IPS-20b (cell line): Measurements from ENCODE around the gene SCN4A.

Experiments
- H3K27ac ChIP-seq: one replicate; pipeline ENCODE4 v1.5.1; 2013; ENCODE audit warnings: low read length
- H3K27me3 ChIP-seq: 2 replicates; pipeline ENCODE4 v1.6.1; 2013; ENCODE audit warnings: mild to moderate bottlenecking, low read length, inconsistent platforms; ENCODE audit not compliant: insufficient read depth
- H3K36me3 ChIP-seq: 2 replicates; pipeline ENCODE4 v1.6.1; 2013; ENCODE audit warnings: low read depth, mild to moderate bottlenecking, inconsistent platforms, low read length, moderate library complexity; ENCODE audit not compliant: insufficient read depth
- H3K4me1 ChIP-seq: 2 replicates; pipeline ENCODE4 v1.6.1; 2013; ENCODE audit warnings: mild to moderate bottlenecking, control low read depth, inconsistent platforms, low read length, moderate library complexity; ENCODE audit not compliant: insufficient read depth
- H3K4me3 ChIP-seq: 2 replicates; pipeline ENCODE4 v1.5.1; 2013; ENCODE audit warnings: mild to moderate bottlenecking, low read length, inconsistent platforms
- H3K9ac ChIP-seq: 2 replicates; pipeline ENCODE4 v1.6.1; 2013; ENCODE audit warnings: low read depth, mild to moderate bottlenecking, inconsistent platforms, low read length, moderate library complexity
- H3K9me3 ChIP-seq: 2 replicates; pipeline ENCODE4 v1.6.1; 2013; ENCODE audit warnings: mild to moderate bottlenecking, low read depth, low read length, inconsistent platforms; ENCODE audit not compliant: insufficient read depth

Gene SCN4A

DNA sequence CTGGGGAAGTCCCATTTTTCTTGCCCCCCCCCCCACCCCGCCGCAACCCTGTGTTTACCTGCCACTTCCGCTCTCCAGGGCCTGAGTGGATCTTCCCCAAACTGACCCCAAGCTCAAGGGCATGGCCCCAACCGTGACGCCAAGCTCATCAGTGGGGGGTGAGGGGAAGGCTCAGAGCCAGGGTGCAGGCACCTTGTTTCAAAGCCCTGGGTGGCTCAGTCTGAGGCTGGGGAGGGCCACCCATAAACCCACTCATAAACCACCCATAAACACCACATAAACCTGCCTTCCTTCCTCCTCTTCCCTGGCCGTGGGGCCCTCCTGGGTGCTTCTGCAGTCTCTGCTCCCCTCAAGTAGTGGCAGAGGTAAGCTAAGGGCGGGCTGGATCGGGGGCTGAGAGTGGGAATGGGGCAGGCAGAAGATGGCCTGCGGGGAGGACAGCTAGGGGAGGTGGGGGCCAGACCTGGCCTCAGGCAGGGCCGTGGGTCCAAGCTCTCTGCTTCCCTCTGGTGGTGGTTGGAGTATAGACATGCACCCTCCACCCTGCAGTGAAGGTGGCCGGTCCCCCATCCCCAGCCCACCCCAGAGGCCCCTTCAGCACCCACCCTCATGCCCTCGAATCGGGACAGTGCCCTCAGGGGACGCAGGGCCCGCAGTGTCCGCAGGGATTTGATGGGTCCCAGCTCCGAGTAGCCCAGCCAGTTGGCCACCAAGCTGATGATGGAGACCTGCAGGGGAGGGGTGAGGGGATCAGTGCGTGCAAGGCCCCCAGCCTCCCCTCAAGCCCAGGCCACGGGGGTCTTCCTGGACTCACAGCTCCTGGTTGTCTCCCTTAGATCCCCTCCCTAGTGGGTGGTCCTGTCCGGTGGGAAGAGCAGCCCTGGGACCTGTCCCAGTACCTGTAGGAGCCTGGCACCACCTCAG, 26.0 kb downstream of the SCN4A start:
- Histone ChIP-seq H3K36me3 (no peaks in the 10 kb centered on the region), H3K9me3 (no peaks in the 10 kb centered on the region), H3K4me3 (no peak overlapping the region), H3K27ac (no peak overlapping the region), H3K27me3 (no peaks in the 10 kb centered on the region), H3K9ac (no peak overlapping the region), H3K4me1 (no peaks in the 10 kb centered on the region)

DNA sequence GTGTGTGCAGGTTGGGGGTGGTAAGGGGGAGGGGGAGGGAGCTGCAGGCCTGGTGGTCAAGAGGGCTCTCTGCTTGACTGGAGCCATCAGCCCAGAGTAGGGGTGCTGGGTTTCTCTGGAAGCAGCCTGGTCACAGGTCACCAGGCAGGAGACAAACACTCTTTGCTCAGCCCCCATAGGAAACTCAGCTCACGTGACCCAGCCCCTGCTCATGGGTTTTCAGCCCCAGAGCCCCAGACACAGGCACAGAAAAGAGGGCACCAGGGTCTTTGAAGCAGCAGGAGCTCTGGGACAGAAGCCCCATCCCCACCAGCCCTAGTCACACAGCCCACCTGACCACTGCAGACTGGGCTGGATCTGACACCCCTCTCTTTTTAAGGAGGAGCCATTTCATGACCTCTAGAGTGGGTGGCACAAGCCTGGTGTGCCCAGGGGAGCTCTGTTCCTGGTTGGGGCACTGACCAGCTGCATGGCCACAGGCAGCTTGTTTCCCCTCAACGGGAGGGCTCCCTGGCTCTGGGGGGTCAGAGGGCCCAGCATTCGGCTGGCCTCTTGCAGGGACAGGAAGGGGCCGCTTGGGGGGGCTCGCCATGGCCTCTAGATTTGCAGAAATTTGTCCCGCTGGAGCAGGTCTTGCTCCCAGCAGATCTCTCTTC, 26.8 kb downstream of the SCN4A start:
- Histone ChIP-seq H3K4me3 (no peak overlapping the region), H3K9ac (no peak overlapping the region), H3K36me3 (no peaks in the 10 kb centered on the region), H3K27me3 (no peaks in the 10 kb centered on the region), H3K9me3 (no peaks in the 10 kb centered on the region), H3K4me1 (no peaks in the 10 kb centered on the region), H3K27ac (no peak overlapping the region)

DNA sequence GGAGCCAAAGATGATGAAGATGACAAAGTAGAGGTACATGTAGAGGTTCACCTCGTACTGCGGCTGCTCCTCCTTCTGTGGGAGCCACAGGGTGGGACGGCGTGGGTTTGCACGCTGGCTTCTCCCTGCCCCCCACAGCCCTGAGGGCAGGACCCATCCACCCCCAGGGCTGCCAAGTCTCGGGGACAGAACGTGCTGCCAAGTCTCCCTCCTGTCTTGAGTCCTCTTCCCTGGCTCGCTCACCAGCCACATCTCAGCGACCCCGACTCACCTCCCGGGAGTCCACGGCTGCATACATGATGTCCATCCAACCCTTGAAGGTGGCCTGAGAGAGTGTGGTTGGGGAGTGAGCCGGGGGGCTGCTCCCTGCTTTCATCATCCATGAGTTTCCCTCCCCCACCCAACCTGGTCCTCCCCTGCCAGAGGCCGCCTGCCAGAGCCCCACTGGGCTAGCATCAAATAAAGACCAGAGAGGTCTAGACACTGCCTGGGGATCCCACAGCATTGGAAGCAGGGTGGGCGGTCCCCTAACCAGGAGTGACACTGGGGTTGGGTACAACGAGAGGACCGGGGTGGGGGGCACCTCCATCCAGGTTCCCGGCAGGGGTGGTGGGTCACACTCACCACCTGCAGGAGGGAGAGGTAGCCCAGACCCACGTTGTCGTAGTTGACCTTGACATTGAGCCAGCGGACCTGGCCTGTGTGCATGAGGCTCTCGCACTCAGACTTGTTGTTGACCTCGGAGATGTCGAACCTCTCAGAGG, 27.8 kb downstream of the SCN4A start:
- Histone ChIP-seq H3K27me3 (no peaks in the 10 kb centered on the region), H3K9me3 (no peaks in the 10 kb centered on the region), H3K9ac (no peak overlapping the region), H3K27ac (no peak overlapping the region), H3K36me3 (no peaks in the 10 kb centered on the region), H3K4me1 (no peaks in the 10 kb centered on the region), H3K4me3 (no peak overlapping the region)

DNA sequence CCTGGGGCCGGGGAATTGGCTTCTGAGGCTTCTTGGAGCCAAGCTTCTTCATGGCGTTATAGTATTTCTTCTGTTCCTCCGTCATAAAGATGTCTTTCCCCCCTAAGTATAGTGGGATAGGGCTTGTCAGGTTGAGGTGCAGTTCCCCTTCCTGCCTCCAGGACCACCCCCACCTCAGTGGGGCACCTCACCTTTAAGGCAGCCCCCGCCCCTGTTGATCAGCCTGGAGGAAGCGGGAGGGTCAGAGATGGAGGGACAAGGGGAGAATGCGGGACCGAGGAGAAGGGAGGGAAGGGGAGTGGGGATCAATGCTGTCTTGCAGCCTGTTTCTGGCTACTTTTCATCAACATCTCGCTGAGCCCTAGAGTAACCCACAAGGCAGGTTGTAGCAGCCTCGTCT, 29.0 kb downstream of the SCN4A start:
- no peak overlapping the region for H3K9ac ChIP-seq
- no peaks in the 10 kb centered on the region for H3K4me1 ChIP-seq
- H3K27ac ChIP-seq = no peak overlapping the region
- no peaks in the 10 kb centered on the region for H3K9me3 ChIP-seq
- H3K4me3 ChIP-seq = no peak overlapping the region
- H3K27me3 ChIP-seq = no peaks in the 10 kb centered on the region
- H3K36me3 ChIP-seq = no peaks in the 10 kb centered on the region

DNA sequence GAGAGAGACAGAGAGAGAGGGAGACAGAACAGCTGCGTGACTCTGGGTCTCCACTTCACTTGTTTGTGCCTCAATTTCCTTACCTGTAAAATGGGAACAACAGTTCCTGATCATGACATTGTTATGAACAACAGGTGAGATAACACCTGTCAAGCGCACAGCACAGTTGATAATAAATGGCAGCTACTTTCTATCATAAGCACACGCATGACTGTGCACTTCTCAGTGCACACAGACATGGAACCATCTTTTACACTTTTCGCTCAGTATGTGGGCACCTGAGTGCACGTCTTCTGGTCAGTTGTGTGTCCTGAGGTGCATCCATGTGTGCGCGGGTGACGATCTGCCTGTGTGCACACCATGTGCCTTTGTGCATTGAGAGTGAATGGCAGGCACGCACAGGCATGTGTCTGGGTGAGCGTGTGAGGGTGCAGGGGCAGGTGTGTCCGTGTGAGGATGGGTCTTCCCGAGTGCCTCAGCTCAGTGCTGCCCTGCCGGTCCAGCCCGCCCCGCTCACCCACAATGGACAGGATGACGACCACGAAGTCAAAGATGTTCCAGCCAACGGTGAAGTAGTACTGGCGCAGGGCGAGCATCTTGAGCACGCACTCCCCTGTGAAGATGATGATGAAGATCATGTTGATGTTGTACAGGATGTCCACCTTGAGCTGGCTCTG, 30.3 kb downstream of the SCN4A start:
- Histone ChIP-seq H3K9me3 (no peaks in the 10 kb centered on the region), H3K27ac (no peak overlapping the region), H3K9ac (no peak overlapping the region), H3K4me1 (no peaks in the 10 kb centered on the region), H3K4me3 (no peak overlapping the region), H3K36me3 (no peaks in the 10 kb centered on the region), H3K27me3 (no peaks in the 10 kb centered on the region)

DNA sequence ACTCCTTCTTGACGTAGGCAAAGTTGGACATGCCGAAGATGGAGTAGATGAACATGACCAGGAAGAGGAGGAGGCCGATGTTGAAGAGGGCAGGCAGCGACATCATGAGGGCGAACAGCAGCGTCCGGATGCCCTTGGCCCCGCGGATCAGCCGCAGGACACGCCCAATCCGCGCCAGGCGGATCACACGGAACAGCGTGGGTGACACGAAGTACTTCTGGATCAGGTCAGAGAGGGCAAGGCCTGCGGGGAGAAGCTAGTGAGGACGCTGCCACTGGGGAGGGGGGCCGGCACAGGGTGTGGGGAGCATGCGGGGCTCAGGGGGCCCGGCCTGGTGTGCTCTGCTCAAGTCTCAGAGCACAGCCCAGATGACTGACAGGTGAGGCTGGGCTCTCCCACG, 31.0 kb downstream of the SCN4A start:
- Histone ChIP-seq H3K9ac (no peak overlapping the region), H3K9me3 (no peaks in the 10 kb centered on the region), H3K27ac (no peak overlapping the region), H3K27me3 (no peaks in the 10 kb centered on the region), H3K4me3 (no peak overlapping the region), H3K36me3 (no peaks in the 10 kb centered on the region), H3K4me1 (no peaks in the 10 kb centered on the region)

DNA sequence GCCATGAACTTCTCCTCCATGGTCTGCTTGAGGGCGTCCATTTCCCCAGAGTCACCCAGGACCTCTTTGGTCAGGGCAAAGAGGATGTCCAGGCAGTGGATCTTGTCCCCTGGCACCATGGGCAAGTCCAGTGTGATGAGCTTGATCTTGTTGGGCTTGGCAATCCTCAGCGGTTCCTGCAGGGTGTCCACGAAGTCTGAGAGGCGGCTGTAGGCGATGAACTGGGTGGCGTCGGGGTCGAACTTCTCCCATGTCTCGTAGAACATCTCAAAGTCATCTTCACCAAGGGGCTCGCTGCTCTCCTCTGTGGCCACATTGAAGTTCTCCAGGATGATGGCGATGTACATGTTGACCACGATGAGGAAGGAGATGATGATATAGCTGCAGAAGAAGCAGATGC, 31.6 kb downstream of the SCN4A start:
- no peaks in the 10 kb centered on the region for H3K9me3 ChIP-seq
- no peaks in the 10 kb centered on the region for H3K27me3 ChIP-seq
- no peaks in the 10 kb centered on the region for H3K36me3 ChIP-seq
- no peaks in the 10 kb centered on the region for H3K4me1 ChIP-seq
- H3K4me3 ChIP-seq = no peak overlapping the region
- H3K27ac ChIP-seq = no peak overlapping the region
- H3K9ac ChIP-seq = no peak overlapping the region

DNA sequence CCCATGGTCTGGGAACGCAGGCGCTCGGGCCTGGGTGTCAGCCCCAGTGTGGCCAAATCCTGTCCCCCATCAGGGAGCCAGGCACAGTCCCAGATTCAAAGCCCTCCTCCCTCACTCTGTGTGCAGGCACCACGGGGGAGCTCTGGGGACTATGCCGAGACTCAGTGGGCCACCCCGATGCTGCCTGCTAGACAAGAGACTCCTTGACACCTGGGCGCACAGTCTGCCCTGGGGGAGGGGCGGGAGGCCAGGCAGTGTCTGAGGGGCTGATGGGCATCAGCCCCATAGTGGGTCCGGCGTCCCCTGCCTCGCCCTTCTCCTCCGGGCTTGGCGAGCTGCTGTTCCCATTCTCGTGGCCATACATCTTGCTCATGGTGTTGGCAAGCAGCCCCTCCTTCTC, 32.1 kb downstream of the SCN4A start:
- no peak overlapping the region for H3K4me3 ChIP-seq
- H3K4me1 ChIP-seq = no peaks in the 10 kb centered on the region
- H3K27me3 ChIP-seq = no peaks in the 10 kb centered on the region
- H3K9me3 ChIP-seq = no peaks in the 10 kb centered on the region
- no peaks in the 10 kb centered on the region for H3K36me3 ChIP-seq
- no peak overlapping the region for H3K9ac ChIP-seq
- no peak overlapping the region for H3K27ac ChIP-seq

DNA sequence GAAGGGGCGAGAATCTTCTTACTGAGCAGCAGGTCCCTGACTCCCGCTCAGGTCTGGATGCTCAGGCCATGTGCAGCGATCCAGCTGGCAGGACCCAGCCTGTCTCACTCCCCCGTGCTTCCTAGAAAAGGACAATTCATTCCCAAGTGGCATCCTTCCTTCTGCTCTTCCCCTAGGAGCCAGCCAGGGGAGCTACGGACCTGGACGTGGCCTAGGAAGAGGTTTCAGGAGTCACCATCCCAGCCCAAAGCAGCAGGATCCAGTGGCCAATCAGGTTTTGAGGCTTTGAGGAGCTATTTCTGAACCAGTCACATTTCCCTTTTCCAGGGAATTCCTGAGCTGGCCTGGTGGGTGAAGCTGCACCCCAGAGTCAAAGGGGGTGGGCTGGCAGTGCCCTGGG, 32.8 kb downstream of the SCN4A start:
- H3K4me1 ChIP-seq = no peaks in the 10 kb centered on the region
- no peak overlapping the region for H3K4me3 ChIP-seq
- no peaks in the 10 kb centered on the region for H3K9me3 ChIP-seq
- no peaks in the 10 kb centered on the region for H3K36me3 ChIP-seq
- no peak overlapping the region for H3K9ac ChIP-seq
- no peak overlapping the region for H3K27ac ChIP-seq
- no peaks in the 10 kb centered on the region for H3K27me3 ChIP-seq

DNA sequence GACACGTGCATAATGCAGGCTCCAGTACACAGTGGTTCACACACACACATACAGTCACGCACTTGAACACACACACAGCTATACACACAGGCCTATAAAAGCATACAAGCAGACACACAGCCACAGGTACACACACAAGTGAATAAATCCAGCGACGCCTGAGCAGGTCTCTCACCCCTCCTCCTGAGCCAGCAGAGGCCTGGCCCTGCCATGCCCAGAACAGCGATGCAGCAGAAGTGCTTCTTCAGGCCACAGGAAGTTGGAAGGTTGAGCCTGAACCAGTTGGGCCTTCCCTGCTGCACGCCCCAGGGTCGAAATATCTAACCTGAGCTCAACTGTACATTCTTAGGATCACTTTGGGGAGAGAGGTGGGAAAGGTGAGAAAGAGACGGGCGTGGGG, 33.3 kb downstream of the SCN4A start:
- H3K36me3 ChIP-seq = no peaks in the 10 kb centered on the region
- H3K4me1 ChIP-seq = no peaks in the 10 kb centered on the region
- H3K4me3 ChIP-seq = no peak overlapping the region
- H3K9ac ChIP-seq = no peak overlapping the region
- H3K27me3 ChIP-seq = no peaks in the 10 kb centered on the region
- no peaks in the 10 kb centered on the region for H3K9me3 ChIP-seq
- no peak overlapping the region for H3K27ac ChIP-seq

DNA sequence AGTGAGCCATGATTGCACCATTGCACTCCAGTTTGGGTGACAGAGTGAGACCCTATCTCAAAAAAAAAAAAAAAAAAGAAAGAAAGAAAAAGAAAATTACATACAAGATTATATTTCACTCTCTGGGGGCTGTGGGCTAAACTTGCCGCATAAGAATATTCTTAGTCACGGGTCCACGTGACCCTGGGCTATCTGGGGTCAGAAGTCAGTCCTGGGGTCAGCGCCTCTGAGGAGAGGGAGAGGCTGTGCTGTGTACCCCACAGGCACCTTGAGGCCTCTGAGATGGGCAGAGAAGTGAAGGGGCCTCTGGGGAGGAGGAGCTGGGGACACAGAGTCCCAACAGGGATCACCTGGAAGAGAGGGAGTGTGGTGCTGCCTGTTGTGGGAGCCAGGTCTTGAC, 34.8 kb downstream of the SCN4A start:
- H3K27ac ChIP-seq = no peak overlapping the region
- H3K4me3 ChIP-seq = no peak overlapping the region
- no peaks in the 10 kb centered on the region for H3K36me3 ChIP-seq
- H3K9ac ChIP-seq = no peak overlapping the region
- H3K27me3 ChIP-seq = no peaks in the 10 kb centered on the region
- no peaks in the 10 kb centered on the region for H3K9me3 ChIP-seq
- H3K4me1 ChIP-seq = no peaks in the 10 kb centered on the region
